ENCODE measurements around the gene ATP8A1.
A peak's percentile ranks its signal among the peaks of the same experiment; 100 is the strongest.

The ATP8A1 gene

DNA sequence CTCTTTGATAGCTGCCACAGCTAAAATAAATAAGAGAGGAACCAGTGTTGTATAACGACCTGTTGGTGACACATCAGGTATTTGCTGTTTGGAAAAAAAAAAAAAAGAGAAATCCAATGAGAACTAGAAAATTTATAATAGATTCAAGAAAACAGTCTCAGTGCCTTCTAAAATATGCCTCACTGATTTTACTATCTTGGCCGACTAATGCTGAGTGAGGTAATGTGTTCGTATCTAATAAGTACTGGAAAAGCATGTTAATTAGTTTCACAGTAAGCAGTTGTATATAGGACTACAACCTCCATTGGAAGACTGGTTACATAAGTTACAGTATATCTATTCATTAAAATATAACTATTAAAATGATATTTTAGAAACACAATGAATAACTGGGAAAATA, 32.4 kb downstream of the ATP8A1 start:
- no peak for DNase-seq

DNA sequence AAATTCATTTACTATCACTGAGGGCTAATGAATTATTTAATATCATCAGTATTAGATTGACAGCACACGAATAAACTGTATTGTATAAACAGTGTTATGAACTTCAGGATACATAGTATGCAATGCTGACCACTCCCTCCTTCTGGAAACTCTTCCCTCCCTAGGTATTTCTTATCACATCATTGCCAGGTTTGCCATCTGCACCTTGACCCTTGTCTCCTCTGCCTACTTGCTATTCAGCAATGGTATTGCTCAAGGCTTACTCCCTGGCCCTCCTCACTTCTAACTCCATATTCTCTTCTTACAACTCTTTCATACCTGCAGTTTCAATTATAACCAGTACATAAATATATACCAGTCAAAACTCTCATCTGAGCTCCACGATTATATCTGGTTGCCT, 38.9 kb downstream of the ATP8A1 start:
- no peak for DNase-seq

DNA sequence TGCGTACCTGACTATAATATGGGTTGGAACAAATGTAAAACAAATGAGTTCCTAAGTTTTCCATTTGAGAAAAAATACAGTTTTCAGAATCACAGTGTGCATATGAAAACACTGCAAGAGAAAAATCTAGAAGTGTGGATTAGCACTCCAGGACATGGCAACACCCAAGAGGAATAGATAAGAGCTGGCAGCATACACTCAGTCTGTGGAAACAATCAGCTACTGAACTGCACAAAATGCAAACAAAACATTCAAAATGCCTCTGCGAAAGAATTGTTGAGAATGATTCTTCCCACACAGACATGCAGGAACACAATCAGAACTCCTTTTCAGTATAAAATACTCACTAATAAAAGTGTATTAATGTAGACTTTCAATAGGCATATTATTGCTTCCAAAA, 39.9 kb downstream of the ATP8A1 start:
- DNase-seq, result no peak

DNA sequence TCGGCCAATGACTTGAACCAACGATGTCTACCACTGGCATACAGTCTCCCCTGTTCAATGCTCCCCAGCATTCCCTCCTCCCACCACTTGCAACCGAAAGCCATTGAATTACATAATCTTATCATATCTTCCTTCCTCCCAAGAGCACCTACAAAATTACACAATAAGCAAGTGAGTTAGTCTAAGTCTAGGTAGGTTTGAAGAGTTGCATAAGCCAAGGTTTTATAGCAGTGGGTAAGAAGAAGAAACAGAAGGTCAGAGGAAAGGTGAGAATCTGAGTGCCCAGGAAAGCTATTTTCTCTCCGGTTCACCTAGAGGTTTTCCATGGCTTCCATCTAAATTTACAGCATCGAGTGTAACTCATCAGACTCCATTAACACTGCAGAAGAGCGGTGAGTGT, 40.3 kb downstream of the ATP8A1 start:
- no peak for DNase-seq

DNA sequence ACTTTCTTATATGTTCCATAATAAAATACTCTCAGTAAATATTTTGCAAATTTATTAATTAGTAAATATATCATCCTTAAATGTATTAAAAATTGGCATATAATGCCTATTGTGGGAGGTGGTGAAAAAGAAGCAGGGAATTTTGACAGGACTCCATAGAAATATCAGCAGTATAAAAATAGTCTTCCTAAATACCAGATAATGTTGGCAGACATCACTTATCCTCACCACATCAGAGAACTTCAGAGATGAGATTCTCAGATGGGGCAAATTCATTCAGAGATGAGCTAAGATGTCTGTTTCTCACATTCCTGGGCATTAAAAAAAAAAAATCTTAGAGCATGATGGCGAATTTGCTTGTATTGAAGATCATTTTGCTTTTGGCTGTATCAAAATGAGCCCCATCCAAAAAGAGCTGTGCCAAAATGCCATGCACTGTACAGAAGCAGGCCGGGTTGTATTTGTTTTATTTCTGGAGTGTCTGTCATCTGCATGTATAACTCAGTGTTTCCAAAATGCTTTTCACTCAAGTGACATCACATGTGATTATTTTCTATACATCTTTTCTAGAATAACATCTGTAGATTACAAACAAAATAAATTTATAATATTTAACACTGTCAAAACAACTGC, 41.7 kb downstream of the ATP8A1 start:
- DNase-seq, result no peak

DNA sequence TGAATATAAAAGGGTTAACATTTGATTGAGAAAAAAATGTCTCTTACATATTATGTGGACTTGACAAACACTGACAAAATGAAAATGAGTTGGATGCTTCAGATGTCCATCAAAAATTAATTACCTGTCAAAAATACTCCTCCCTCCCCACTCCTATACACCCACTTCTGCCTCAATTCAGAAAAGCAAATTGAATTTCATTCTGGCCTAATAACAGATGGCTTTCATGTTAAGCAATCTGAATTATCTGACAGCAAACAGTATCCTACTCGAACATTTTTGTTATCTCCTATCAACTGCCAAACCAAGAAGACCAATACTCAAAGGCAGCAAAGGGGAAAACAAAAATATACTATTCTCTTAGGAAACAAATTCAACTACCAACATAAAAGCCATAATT, 44.0 kb downstream of the ATP8A1 start:
- DNase-seq, result no peak

DNA sequence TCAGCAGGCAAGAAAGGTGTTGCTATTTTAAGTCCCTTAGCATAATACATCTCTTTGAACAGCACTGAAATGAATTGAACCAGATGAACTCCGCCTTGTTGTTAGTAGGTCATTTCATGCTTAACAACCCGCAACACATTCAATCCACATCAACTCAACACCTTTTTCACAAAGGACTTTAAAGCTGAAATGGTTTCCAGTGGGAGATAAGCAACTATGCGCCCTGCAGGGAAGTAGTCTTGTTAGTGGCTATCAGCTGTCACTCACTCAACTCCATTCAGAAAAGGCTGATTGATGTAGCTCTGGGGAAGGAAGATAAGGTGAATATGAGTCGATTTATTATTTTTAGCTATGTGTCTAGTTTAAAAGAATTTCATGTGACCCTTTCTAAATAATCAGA, 46.0 kb downstream of the ATP8A1 start:
- no peak for DNase-seq

DNA sequence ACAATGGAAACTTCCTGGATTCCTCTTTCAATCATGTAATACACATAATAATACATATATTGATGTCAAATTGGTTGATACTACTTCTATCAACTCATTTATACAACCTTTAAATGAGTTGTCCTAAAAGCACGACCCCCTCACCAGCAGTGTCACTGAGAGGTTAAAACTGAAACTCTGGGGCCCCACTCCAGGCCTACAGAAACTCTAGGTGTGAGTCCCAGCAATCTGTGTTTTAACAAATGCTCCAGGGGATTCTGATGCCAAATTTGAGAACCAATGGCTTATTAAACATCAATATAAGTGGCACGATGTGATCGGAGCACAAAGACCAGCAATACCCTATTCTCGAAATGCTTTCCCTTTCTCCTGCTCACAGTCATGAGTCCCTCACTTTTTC, 47.9 kb downstream of the ATP8A1 start:
- DNase-seq, result no peak

DNA sequence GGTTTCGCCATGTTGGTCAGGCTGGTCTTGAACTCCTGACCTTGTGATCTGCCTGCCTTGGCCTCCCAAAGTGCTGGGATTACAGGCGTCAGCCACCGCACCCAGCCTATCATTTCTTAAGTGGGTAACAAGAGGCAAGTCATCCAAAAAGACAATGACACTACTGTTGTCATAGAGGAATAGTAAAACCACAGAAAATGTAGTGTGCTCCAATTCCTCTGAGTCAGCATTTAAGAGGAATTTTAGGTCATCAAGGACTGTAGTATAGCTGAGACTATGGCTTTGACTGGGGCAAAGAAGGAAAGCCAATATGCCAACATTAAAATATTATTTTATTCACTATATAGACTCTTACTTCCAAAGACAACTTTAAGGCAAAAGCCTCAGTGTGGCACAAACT, 48.4 kb downstream of the ATP8A1 start:
- DNase-seq, result no peak

DNA sequence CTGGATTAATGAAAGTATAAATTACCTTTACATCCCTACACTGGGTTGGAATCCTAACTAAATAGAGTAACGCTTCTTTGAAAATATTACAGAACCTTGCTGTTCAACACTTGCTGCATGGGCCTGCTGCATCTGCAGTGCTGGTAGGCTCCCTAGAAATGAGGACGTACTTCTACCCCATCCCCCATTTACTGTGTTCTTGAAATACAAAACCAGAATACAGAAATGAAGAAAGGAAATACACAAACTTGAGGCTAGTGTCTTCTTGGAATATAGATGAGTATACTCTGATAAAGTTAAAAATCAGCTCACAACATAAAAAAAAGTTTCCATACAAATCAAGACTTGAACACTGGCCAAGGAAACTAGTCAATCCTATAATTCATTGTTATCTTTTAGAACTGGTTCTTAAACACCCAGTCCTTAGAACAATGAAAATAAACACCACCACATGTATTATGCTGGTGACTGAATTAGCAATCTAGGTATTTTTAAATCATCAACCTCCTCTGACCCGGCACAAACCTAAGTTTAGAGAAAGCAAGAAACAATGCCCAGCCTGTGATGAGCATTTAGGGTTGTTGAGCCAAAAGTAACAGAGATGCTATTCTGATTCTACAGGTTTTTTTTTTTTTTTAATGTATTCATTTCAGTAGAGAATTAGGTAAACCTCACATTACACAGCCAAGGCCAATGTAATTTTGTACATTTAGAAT, 49.7 kb downstream of the ATP8A1 start:
- no peak for DNase-seq

DNA sequence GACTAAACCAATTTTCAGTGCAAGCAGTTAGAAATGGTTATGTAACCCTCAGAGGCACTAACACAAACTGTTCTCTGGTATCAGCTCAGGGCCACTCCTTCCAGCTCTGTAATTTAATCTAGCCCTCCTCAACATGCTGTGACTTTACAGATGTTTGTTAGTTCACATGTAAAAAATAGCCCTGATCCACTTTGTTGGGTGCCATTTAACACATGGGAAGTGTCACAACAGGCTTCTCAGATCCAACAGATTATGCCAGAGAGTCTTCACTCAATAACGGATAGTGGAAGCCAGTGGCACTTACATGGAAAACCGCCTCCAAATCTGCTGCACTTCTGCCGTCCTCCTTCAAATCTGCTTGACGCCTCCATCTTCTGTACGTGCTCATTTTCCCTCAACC, 51.6 kb downstream of the ATP8A1 start:
- DNase-seq, result no peak

DNA sequence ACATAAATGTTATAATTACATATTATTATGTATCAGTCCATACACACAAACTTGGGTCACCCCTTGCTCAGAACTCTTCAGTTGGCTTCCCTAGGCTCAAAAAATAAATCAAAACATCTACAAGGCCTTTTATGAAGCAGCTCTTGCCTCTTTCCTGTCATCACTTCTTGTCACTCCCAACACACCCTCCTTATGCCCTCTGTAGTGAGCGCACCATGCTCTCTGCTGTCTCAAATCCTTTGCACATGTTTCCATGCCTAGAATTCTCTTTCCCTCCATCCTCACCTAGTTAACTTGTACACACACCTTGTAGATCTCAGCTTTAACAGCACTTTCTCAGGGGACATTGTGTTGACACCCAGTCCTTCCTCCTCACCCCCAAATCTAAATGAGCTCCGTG, 53.0 kb downstream of the ATP8A1 start:
- no peak for DNase-seq

DNA sequence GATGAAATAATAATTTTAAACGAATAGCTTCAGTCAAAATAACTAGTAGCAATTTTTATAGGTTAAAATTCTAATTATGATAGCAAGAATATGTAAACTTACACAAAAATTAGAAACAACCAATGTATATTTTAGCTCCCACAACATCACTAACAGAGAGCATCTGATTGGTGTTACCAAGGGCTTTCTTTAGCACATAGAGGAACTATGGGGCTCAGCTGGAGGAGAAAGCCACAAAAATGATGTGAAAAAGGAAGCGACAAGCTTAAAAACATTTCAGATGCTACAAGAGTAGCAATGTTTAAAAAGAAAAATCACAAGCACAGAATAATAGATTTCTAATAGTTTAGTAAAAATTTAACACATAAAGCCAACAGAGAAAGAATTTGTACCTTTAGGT, 56.3 kb downstream of the ATP8A1 start:
- no peak for DNase-seq

DNA sequence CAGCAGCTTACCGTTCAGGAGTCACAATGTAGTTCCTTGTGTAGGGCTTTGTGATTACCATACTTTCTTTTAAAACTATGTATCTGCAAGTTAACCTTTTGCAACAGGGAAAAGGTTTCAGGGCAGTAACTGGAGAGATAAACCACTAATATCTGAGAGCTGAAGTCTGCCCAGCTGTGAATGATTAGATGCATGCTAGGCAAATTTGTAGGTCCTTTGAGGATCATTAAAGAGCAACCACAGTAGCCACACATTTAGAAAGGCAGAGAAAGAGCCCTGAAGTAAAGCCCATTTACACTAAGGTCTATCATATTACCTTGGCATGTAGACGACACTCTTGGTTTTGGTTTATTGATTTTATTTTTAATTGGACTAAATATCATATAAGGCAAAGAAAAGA, 60.0 kb downstream of the ATP8A1 start:
- no peak for DNase-seq

DNA sequence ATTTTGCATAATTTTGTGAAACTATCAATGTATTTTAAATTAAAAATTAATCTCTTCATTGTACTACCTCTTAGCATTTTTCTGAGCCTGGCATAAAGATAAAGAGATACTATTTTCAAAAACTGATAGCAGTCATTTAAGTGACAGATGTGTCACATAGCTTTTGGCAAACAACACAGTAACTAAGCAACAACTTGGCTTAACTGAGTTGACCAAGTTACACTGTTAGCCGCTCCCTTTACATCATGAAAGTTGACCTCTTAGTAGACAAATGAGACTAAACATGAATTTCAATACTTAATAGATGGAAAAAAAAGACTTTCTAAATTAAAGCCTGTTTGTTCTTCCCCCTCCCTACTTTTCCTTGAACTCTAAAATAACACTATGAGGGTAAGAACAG, 62.0 kb downstream of the ATP8A1 start:
- DNase-seq, result no peak

DNA sequence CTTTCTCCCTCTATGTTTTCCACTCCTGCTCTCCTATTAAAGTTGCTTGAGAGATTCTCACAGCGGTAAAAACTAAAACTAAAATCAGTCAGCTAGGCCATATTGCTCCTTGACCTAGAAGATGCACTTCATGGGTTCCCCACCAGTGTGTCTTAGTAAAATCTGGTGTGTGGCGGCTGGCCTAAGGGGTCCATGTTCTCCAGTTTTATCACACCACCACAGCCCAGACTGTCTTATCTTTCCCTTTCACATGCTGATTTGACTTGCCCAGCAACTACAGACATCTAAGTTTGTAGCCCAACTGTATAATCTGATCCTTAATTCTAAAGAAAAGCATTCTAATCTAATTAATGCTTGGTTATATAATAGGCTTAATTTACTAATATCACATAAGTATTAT, 68.0 kb downstream of the ATP8A1 start:
- no peak for DNase-seq

DNA sequence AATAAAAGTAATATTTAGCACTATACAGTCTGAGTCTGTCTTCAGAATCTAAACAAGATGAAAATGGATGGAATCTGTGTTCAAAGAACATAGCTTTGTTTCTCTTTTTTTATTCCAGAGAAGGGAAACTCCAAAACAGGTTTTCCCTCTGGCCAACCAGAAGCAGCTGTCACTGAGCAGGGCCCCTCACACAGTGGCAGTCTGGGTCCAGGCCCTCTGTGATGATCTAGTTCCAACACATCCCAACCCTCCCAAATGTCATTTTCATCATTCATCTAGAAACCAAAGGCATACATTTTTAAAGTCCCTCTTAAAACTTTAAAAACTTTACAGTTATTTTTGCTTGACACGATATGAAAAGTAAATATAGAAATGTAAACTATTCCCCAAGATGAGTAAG, 70.1 kb downstream of the ATP8A1 start:
- no peak for DNase-seq

DNA sequence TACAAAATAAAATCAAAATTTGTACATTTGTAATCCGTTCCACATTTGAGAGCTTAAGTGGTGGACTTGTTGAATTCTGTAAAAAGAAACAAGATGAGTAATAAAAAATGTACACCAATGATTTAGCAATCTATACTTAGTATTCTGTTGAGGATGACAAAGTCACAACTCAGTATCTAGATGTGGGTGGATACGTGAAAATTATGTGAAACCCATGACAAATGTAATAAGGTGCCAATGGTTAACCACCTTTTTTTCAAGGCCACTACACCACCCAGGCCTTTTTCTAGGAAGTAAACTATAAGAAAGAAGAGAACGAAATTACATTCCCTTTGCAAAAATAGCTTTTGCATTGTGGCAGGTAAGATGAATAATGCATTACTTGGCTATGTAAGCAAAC, 77.0 kb downstream of the ATP8A1 start:
- DNase-seq, result no peak

DNA sequence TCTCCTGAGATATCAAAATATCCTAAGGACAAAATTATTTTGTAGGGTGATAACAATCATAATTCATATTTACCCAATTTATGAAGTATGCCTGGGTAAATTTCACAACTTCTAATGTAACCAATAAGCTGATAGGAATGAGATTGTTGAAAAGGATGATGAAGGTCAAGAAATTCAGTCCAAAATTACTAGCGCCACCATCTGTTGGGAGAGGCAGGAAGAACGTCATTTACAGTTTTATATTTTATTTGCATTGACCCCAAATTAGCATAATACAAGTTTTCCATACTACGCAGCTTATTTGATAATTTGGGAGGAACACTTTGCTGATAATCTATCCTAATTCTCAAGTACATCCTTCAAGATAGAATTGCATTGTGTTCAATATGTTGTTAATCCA, 78.7 kb downstream of the ATP8A1 start:
- DNase-seq, result no peak

DNA sequence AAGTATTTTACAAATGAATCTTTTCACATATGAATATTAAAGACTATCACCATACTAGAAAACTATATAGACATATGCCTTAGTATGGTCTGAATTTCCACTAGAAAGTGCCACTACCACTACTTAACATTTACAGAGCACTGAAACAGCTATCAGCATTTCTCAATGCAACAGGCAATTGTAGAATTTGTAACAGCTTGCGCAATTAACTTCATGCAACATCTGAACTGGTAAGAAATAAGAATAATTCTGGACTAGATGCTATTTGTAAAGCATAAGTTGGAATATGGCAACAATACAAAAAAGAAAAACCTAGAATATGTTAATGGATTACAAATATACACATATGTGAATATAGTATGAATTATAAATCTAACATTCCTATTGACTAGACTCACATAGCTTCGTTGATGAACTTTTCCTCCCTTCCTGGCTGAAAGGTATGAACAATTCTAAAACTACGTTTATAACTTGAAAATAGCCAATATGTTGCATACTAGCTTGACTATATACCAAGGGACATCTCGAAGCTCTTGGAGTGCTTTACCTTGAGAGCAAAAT, 82.0 kb downstream of the ATP8A1 start:
- DNase-seq, result no peak

DNA sequence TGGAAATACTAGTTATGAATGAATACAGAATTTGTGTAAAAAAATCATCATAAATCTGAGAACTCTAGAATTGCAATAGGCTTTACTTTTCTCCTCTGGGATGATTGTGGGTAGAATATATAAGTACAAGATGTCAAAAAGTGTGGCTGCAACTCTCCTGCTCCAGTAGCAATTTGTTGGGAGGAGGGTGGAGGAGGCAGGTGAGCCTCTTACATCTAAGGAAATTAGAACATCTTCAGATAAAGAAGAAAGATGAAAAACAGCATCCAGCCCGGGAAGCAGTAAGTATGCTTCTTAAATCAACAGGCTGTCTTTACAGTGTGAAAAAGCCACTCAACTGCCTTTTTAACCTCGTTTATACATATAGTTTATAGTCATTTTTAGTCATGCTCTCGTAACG, 83.7 kb downstream of the ATP8A1 start:
- DNase-seq, result no peak

DNA sequence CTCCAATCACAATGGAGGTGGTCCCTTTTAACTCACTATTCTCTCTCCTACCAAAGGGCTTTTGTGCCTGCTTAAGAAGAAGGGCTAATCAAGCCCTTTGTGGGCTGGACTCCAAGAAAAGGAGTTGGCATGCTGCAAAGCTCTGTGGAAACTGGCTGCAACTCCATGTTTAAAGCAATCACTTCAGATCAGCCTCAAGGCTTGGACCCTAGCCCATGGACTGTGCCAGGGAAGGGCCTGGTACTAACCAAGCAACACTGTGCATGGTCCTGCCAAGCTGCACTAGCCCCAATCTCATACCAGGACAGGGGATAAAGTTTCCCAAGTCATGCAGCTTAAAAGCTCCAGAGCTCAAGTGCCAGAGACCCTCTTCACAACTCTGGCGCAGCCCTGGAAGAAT, 86.7 kb downstream of the ATP8A1 start:
- DNase-seq, result no peak

DNA sequence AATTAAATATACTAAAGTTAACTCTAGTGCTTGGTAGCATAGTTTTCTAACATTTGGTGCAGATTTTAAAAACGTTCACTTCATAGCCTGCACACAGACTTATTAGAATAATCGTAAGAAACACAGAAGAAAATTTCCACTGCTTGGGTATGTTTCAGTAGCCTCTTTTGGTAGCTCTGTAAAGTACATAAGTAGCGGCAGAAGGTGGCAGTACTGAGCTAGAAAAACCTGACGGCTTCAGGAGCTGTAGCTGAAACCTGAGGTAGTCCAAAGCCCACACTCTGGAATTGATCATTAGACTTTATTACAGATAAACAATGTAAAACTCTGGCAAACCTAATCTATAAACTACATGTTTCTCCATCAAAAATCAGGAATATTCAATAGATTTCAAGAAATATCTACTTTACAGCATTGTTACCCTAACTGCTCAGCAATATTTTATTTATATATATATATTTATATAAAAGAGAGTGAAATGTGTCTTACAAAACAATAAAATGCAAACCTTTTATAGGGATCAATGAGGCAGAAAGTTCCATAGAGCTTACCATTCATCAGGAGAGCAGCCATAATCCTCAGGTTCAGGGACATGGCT, 88.2 kb downstream of the ATP8A1 start:
- peak; percentile 54 for DNase-seq

DNA sequence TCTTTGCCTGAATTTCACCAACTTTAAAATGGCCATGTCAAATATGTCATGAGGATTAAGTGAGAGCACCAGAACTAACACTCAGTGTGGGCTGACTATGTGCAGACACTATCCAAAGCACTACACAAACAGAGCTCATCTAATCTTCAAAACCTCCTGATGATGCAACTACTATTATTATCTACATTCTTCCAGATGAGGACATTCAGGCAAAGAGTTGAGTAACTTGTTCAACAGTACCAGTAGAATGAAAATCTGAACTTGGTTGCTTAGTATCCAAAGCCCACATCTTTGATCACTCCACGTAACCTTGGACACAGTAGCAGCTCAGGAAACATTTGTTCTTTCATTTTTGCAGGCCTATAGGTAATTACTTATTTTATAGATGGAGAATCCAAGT, 90.1 kb downstream of the ATP8A1 start:
- DNase-seq, result no peak

DNA sequence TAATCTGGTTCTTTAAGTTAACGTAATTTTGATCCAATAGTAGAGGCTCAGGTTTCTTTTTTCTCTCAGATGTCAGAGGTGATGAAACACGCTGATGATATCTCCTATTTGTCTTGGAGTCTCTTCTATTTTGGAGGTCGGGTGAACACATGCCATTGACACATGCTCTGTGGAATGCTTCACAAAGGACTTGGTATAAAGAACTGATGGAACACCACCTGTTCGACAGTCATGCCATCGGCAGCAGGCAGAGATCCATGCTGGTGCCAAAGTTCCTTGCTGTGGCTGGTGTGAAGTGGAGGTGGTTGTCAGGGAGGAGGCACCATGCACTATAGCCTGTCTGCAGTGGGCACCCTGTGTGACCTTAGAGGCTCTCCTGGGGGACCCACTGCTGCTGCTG, 94.9 kb downstream of the ATP8A1 start:
- DNase-seq, result no peak

Measured in GDM1 (cell line).